Adrenal gland (tissue), 5 donors: ENCODE measurements around the gene RMP24.

Experiments
- POLR2A ChIP-seq, 2 donors: fragments of 450-650 bp; IDR thresholded peaks; one replicate each; pipeline ENCODE4 v1.6.1; 2017; ENCODE audit warnings: antibody characterized with exemption in 2 of 2, mild to moderate bottlenecking in 2 of 2, moderate library complexity in 1 of 2
- TF ChIP-seq, protein P1 (sequence below), 6 experiments: fragments of 450-650 bp in 4 of 6; fragments of 200-600 bp in 2 of 6; sonication (generic) in 1 of 6; IDR thresholded peaks; 1 replicate in 5 of 6; 2 replicates in 1 of 6; pipeline versions ENCODE4 v1.5.1 to v1.8.0; 2016 to 2021; ENCODE audit warnings: antibody characterized with exemption in 6 of 6, mild to moderate bottlenecking in 2 of 6, moderate library complexity in 1 of 6
- donor health status: DM: no; HTN: no; CAD: no.

DNA sequence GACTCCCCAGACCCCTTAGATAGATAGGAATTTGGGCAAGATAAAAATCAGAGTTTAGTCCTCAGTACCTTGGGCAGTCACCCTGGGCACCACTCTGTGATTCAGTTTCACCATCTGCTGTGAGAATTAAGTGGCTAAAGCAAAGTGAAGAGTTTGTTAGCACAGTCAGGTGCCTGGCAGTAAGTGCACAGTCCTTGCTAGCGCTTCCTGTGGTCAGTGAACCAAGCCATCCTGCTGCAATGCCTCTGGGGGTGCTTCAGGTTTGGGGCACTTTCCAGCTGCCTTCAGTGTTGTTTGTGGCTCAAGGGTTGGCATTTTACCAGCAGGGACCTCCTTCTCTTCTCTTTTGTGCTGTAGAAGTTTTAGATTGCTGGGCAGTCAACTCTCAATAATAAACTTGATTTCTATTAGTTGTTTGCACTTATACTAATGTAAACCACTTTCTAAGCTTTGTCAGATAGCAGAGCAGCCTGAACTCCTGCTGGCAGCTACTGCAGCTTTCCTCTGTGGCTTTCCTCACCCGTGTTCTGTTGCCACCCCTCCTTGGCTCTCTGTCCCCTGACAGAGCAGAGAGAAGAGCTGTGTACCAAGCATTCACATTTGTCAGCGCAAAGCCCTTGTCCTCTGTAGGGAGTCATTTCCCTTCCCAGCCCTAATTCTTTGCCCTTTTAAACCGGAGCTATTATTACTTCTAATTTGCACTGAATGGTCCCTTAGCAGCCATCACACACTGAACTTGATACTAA, 48.4 kb upstream of the RMP24 start:
- TF ChIP-seq, protein P1, sequence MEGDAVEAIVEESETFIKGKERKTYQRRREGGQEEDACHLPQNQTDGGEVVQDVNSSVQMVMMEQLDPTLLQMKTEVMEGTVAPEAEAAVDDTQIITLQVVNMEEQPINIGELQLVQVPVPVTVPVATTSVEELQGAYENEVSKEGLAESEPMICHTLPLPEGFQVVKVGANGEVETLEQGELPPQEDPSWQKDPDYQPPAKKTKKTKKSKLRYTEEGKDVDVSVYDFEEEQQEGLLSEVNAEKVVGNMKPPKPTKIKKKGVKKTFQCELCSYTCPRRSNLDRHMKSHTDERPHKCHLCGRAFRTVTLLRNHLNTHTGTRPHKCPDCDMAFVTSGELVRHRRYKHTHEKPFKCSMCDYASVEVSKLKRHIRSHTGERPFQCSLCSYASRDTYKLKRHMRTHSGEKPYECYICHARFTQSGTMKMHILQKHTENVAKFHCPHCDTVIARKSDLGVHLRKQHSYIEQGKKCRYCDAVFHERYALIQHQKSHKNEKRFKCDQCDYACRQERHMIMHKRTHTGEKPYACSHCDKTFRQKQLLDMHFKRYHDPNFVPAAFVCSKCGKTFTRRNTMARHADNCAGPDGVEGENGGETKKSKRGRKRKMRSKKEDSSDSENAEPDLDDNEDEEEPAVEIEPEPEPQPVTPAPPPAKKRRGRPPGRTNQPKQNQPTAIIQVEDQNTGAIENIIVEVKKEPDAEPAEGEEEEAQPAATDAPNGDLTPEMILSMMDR (IDR thresholded peaks at IDR 0.05) = no peak
- no peak for TF ChIP-seq POLR2A (IDR thresholded peaks at IDR 0.05)
